Tongue (tissue), 2 donors: ENCODE results near the gene APBB2. TPM values are rescaled to one million over a fixed set of nuclear protein-coding genes. Genes with fewer than 3 reads are reported as not detected.

Experiments
- DNase-seq: peaks from one replicate; pipeline ENCODE4 v3.0.0-alpha.2; 2015
- total RNA-seq: library from RNA; depleted of rRNA; stranded (reverse); fragments of >200 nt; gene quantifications from one replicate; pipeline ENCODE4 v1.2.3, GENCODE V29; 2014

The APBB2 gene
- 80.0 TPM for total RNA-seq

GRCh38 chr4:41214136-41214824 is at the start of gene APBB2:
TSS of gene APBB2 (minus strand) at chr4:41214542. CDS start at chr4:41033254, 181,288 bp downstream.
- DNase-seq, result peak; percentile 99

- DNase-seq, result no peak
Observed at GRCh38 chr4:41262198-41262597, 47.9 kb upstream of the APBB2 start.

- DNase-seq, result no peak
Observed at GRCh38 chr4:41260116-41260733, 45.9 kb upstream of the APBB2 start.

GRCh38 chr4:41258783-41259182 is 44.4 kb upstream of the APBB2 start:
- DNase-seq, result peak; percentile 73

- DNase-seq, result no peak
Observed at GRCh38 chr4:41257906-41258305, 43.6 kb upstream of the APBB2 start.

- peak; percentile 54 for DNase-seq
Observed at GRCh38 chr4:41257257-41257901, 43.0 kb upstream of the APBB2 start.

GRCh38 chr4:41256740-41257256 is 42.5 kb upstream of the APBB2 start, which contains the start of gene UCHL1:
TSS of gene UCHL1 (plus strand) at chr4:41256928. CDS start at chr4:41256977, 49 bp downstream.
- DNase-seq, result peak; percentile 83

- DNase-seq, result no peak
Observed at GRCh38 chr4:41256131-41256739, 41.9 kb upstream of the APBB2 start.

- no peak for DNase-seq
Observed at GRCh38 chr4:41245983-41246382, 31.6 kb upstream of the APBB2 start.

GRCh38 chr4:41241919-41242318 is 27.6 kb upstream of the APBB2 start:
- DNase-seq, result no peak

GRCh38 chr4:41236508-41236907 is 22.2 kb upstream of the APBB2 start:
- no peak for DNase-seq

- no peak for DNase-seq
Observed at GRCh38 chr4:41236032-41236431, 21.7 kb upstream of the APBB2 start.

- no peak for DNase-seq
Observed at GRCh38 chr4:41232856-41233255, 18.5 kb upstream of the APBB2 start.

GRCh38 chr4:41232406-41232805 is 18.1 kb upstream of the APBB2 start:
- DNase-seq, result no peak

- DNase-seq, result no peak
Observed at GRCh38 chr4:41227902-41228301, 13.6 kb upstream of the APBB2 start.

- no peak for DNase-seq
Observed at GRCh38 chr4:41221850-41222645, 7.7 kb upstream of the APBB2 start.

- no peak for DNase-seq
Observed at GRCh38 chr4:41219421-41219950, 5.1 kb upstream of the APBB2 start.

GRCh38 chr4:41218703-41219102 is 4.4 kb upstream of the APBB2 start:
- DNase-seq, result no peak

- DNase-seq, result no peak
Observed at GRCh38 chr4:41217374-41217773, 3.0 kb upstream of the APBB2 start.

- DNase-seq, result no peak
Observed at GRCh38 chr4:41217020-41217333, 2.6 kb upstream of the APBB2 start.

GRCh38 chr4:41216294-41217019 is 2.1 kb upstream of the APBB2 start:
- DNase-seq, result peak; percentile 78
